Measurements from ENCODE around the gene HOXA13.

DNA sequence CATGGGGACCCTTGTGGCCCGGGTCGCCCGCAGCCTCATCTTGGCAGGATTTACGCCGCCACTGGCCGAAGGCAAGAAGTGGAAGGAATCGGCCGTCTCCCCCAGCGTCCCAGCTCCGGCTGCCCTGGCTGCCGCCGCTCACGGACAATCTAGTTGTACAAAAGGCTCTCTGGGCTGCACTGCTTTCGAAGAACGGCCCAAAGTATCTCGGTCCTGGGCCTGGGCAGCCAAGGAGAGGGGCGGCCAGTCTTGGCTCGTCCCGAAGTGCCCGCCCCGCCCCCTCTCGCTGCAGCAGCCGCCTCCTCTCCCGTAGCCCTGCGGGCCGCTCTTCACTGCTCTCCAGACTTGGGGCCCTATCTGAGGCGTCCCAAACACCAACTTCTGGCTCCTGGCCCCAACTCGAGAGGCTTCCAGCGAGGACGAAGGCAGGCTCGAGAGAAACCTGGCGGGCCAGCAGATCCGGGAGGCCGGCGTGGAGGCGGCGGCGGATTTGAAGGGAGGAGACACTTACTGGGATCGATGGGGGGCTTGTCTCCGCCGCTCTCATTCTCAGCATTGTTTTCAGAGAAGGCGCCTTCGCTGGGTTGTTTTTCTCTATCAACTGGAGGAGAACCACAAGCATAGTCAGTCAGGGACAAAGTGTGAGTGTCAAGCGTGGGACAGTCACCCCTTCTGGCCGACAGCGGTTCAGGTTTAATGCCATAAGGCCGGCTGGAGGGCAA, 35.4 kb downstream of the HOXA13 start:
- no peak for TF ChIP-seq EZH2 (IDR thresholded peaks at IDR 0.05; ENCODE audit: low read depth)
- TF ChIP-seq, protein P1, sequence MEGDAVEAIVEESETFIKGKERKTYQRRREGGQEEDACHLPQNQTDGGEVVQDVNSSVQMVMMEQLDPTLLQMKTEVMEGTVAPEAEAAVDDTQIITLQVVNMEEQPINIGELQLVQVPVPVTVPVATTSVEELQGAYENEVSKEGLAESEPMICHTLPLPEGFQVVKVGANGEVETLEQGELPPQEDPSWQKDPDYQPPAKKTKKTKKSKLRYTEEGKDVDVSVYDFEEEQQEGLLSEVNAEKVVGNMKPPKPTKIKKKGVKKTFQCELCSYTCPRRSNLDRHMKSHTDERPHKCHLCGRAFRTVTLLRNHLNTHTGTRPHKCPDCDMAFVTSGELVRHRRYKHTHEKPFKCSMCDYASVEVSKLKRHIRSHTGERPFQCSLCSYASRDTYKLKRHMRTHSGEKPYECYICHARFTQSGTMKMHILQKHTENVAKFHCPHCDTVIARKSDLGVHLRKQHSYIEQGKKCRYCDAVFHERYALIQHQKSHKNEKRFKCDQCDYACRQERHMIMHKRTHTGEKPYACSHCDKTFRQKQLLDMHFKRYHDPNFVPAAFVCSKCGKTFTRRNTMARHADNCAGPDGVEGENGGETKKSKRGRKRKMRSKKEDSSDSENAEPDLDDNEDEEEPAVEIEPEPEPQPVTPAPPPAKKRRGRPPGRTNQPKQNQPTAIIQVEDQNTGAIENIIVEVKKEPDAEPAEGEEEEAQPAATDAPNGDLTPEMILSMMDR (conservative IDR thresholded peaks at IDR 0.05): no peak
